Vagina (tissue), 2 donors: Measurements from ENCODE around the gene ADAMTS15. TPM values are rescaled to one million over a fixed set of nuclear protein-coding genes. Genes with fewer than 3 reads are reported as not detected.

Experiments
- DNase-seq, 2 donors: peaks; one replicate each; pipeline ENCODE4 v3.0.0-alpha.2; 2017; ENCODE audit errors: extremely low spot score in 2 of 2
- H3K27ac ChIP-seq: fragments of 200-600 bp; sonication (generic); one replicate; pipeline ENCODE4 v1.5.1; 2019
- H3K27me3 ChIP-seq: fragments of 200-600 bp; sonication (generic); one replicate; pipeline ENCODE4 v1.5.1; 2019
- H3K36me3 ChIP-seq, 2 donors: fragments of 200-600 bp; sonication (generic); one replicate each; pipeline ENCODE4 v1.5.1; 2017 to 2019
- H3K4me1 ChIP-seq: fragments of 200-600 bp; sonication (generic); one replicate; pipeline ENCODE4 v1.5.1; 2019
- H3K4me3 ChIP-seq, 2 donors: fragments of 200-600 bp; sonication (generic); 1 replicate in 1 of 2; 2 replicates in 1 of 2; pipeline ENCODE4 v1.5.1; 2016 to 2019
- H3K9me3 ChIP-seq: fragments of 200-600 bp; sonication (generic); one replicate; pipeline ENCODE4 v1.5.1; 2019
- CTCF ChIP-seq, 3 experiments: fragments of 450-650 bp in 2 of 3; fragments of 200-600 bp in 1 of 3; sonication (generic) in 1 of 3; IDR thresholded peaks; one replicate each; pipeline ENCODE4 v1.5.1; 2017 to 2019; ENCODE audit warnings: antibody characterized with exemption in 3 of 3, mild to moderate bottlenecking in 2 of 3, moderate library complexity in 2 of 3
- POLR2A ChIP-seq, 2 donors: fragments of 450-650 bp; IDR thresholded peaks; one replicate each; pipeline ENCODE4 v1.6.1; 2017; ENCODE audit warnings: antibody characterized with exemption in 2 of 2, mild to moderate bottlenecking in 2 of 2, moderate library complexity in 2 of 2
- POLR2AphosphoS5 ChIP-seq, 2 donors: sonication (generic); formaldehyde crosslinking; IDR thresholded peaks; one replicate each; pipeline ENCODE4 v1.9.0; 2017; ENCODE audit warnings: antibody characterized with exemption in 2 of 2, mild to moderate bottlenecking in 2 of 2, low read depth in 1 of 2; ENCODE audit not compliant: insufficient read depth in 1 of 2
- intact Hi-C: fragments of 100-400 bp; cut with DNase I; formaldehyde crosslinking; loops from one replicate; pipeline ENCODE4 v1.15.1; 2023
- total RNA-seq: library from RNA; depleted of rRNA; stranded (reverse); fragments of >200 nt; gene quantifications from one replicate; pipeline ENCODE4 v1.2.3, GENCODE V29; 2016

The ADAMTS15 gene
- total RNA-seq, 1 donor from 2014 or later = 12.0 TPM

GRCh38 chr11:130449996-130450769, 1.7 kb downstream of the ADAMTS15 start:
- H3K4me1 ChIP-seq = peaks cover 45% of the 10 kb centered on the region
- no peaks in the 10 kb centered on the region for H3K9me3 ChIP-seq
- peak overlapping the region; percentile 54 to 74 for H3K4me3 ChIP-seq
- intact Hi-C loops = loop anchor here (5.0 to 10.0 kb wide), 2 partner anchors 157 to 225 kb away; no protein-coding TSS in a partner anchor
- H3K27ac ChIP-seq = peak overlapping the region; percentile 68
- TF ChIP-seq POLR2AphosphoS5 (IDR thresholded peaks at IDR 0.05; ENCODE audit: insufficient read depth in 1 of 2, low read depth in 1 of 2) (peak in 1 of 2 donors; percentile 72), POLR2A (IDR thresholded peaks at IDR 0.05) (no peak), CTCF (IDR thresholded peaks at IDR 0.05) (peak in 1 of 3 experiments; percentile 41)
- DNase-seq = peak in 1 of 2 donors; percentile 92
- no peaks in the 10 kb centered on the region for H3K27me3 ChIP-seq
- H3K36me3 ChIP-seq = no peaks in the 10 kb centered on the region

- TF ChIP-seq POLR2A (IDR thresholded peaks at IDR 0.05) (no peak), POLR2AphosphoS5 (IDR thresholded peaks at IDR 0.05; ENCODE audit: insufficient read depth in 1 of 2, low read depth in 1 of 2) (no peak), CTCF (IDR thresholded peaks at IDR 0.05) (no peak)
- H3K9me3 ChIP-seq = no peaks in the 10 kb centered on the region
- H3K36me3 ChIP-seq = no peaks in the 10 kb centered on the region
- H3K4me1 ChIP-seq = peaks cover 45% of the 10 kb centered on the region
- no peak overlapping the region for H3K4me3 ChIP-seq
- no peaks in the 10 kb centered on the region for H3K27me3 ChIP-seq
- peak overlapping the region; percentile 15 for H3K27ac ChIP-seq
- intact Hi-C loops = loop anchor here (5.0 kb wide), 1 partner anchor 156 kb away; no protein-coding TSS in a partner anchor
- DNase-seq = no peak
These were observed 3.0 kb downstream of the ADAMTS15 start for GRCh38 chr11:130451231-130452019.

GRCh38 chr11:130452176-130452575, 3.7 kb downstream of the ADAMTS15 start:
- Histone ChIP-seq H3K27ac (peak overlapping the region; percentile 15), H3K4me1 (peaks cover 45% of the 10 kb centered on the region), H3K36me3 (no peaks in the 10 kb centered on the region), H3K27me3 (no peaks in the 10 kb centered on the region), H3K9me3 (no peaks in the 10 kb centered on the region), H3K4me3 (no peak overlapping the region)
- intact Hi-C loops = loop anchor here (5.0 kb wide), 1 partner anchor 155 kb away; no protein-coding TSS in a partner anchor
- DNase-seq = no peak
- no peak for TF ChIP-seq POLR2AphosphoS5 (IDR thresholded peaks at IDR 0.05; ENCODE audit: insufficient read depth in 1 of 2, low read depth in 1 of 2)

- Histone ChIP-seq H3K4me3 (no peak overlapping the region), H3K27ac (no peak overlapping the region), H3K27me3 (no peaks in the 10 kb centered on the region), H3K4me1 (peaks cover 44% of the 10 kb centered on the region), H3K36me3 (no peaks in the 10 kb centered on the region), H3K9me3 (no peaks in the 10 kb centered on the region)
- TF ChIP-seq POLR2AphosphoS5 (IDR thresholded peaks at IDR 0.05; ENCODE audit: insufficient read depth in 1 of 2, low read depth in 1 of 2) (no peak), CTCF (IDR thresholded peaks at IDR 0.05) (no peak), POLR2A (IDR thresholded peaks at IDR 0.05) (no peak)
- intact Hi-C loops = loop anchor here (5.0 kb wide), 1 partner anchor 154 kb away; no protein-coding TSS in a partner anchor
- DNase-seq = no peak
These were observed 4.5 kb downstream of the ADAMTS15 start for GRCh38 chr11:130452940-130453339.

GRCh38 chr11:130454491-130455252, 6.2 kb downstream of the ADAMTS15 start:
- no peaks in the 10 kb centered on the region for H3K9me3 ChIP-seq
- H3K27ac ChIP-seq = no peak overlapping the region
- H3K4me1 ChIP-seq = peaks cover 28% of the 10 kb centered on the region
- H3K4me3 ChIP-seq = no peak overlapping the region
- intact Hi-C loops = loop anchor here (5.0 kb wide), 1 partner anchor 153 kb away; no protein-coding TSS in a partner anchor
- H3K36me3 ChIP-seq = no peaks in the 10 kb centered on the region
- H3K27me3 ChIP-seq = no peaks in the 10 kb centered on the region
- TF ChIP-seq CTCF (IDR thresholded peaks at IDR 0.05) (no peak), POLR2A (IDR thresholded peaks at IDR 0.05) (no peak), POLR2AphosphoS5 (IDR thresholded peaks at IDR 0.05; ENCODE audit: insufficient read depth in 1 of 2, low read depth in 1 of 2) (no peak)
- DNase-seq = no peak
